ENCODE data around the gene REN.

GRCh38 chr1:204153667-204154066 lies 12.5 kb downstream of the REN start:
- no peak for TF ChIP-seq CTCF (IDR thresholded peaks at IDR 0.05)
- TF ChIP-seq POLR2A (IDR thresholded peaks at IDR 0.05) = no peak
